RWPE2 (cell line): ENCODE results near the gene HOXC11.

Experiments
- ATAC-seq: fragments of 200-7000 bp; cut with Tn5 transposase; 3 replicates; pipeline ENCODE4 v1.9.1; 2021; ENCODE audit warnings: low read depth
- DNase-seq: peaks from one replicate; pipeline ENCODE4 v3.0.0-alpha.2; 2020; ENCODE audit warnings: low spot score
- H3K27ac ChIP-seq: fragments of 450-650 bp; 2 replicates; pipeline ENCODE4 v1.5.1; 2017; ENCODE audit warnings: mild to moderate bottlenecking; ENCODE audit not compliant: poor library complexity, severe bottlenecking
- H3K27me3 ChIP-seq: fragments of 250-450 bp; sonication (Bioruptor Pico); 2 replicates; pipeline ENCODE4 v1.5.1; 2021; ENCODE audit warnings: mild to moderate bottlenecking, moderate library complexity; ENCODE audit not compliant: insufficient read depth, poor library complexity, severe bottlenecking
- H3K36me3 ChIP-seq: fragments of 250-450 bp; sonication (Bioruptor Pico); 2 replicates; pipeline ENCODE4 v1.5.1; 2020; ENCODE audit warnings: low read depth, mild to moderate bottlenecking, moderate library complexity
- H3K4me1 ChIP-seq: fragments of 250-450 bp; sonication (Bioruptor Pico); 2 replicates; pipeline ENCODE4 v1.5.1; 2021; ENCODE audit warnings: mild to moderate bottlenecking, moderate library complexity; ENCODE audit not compliant: insufficient read depth, poor library complexity, severe bottlenecking
- H3K4me3 ChIP-seq: fragments of 250-450 bp; sonication (Bioruptor Pico); 2 replicates; pipeline ENCODE4 v1.5.1; 2021; ENCODE audit warnings: mild to moderate bottlenecking, moderate library complexity; ENCODE audit not compliant: severe bottlenecking
- H3K9me3 ChIP-seq: fragments of 250-450 bp; sonication (Bioruptor Pico); 2 replicates; pipeline ENCODE4 v1.5.1; 2021; ENCODE audit warnings: mild to moderate bottlenecking, moderate library complexity; ENCODE audit not compliant: severe bottlenecking
- CTCF ChIP-seq: fragments of 450-650 bp; IDR thresholded peaks from one replicate; pipeline ENCODE4 v1.5.1; 2017; ENCODE audit warnings: mild to moderate bottlenecking, moderate library complexity; ENCODE audit not compliant: poor library complexity, severe bottlenecking

The HOXC11 gene

GRCh38 chr12:53942467-53942997 is 30.4 kb upstream of the HOXC11 start:
- H3K36me3 ChIP-seq = no peaks in the 10 kb centered on the region
- no peak overlapping the region for H3K4me3 ChIP-seq
- no peak for ATAC-seq
- no peak overlapping the region for H3K27ac ChIP-seq
- H3K4me1 ChIP-seq = no peaks in the 10 kb centered on the region
- no peak for DNase-seq
- H3K27me3 ChIP-seq = peaks cover 63% of the 10 kb centered on the region
- no peaks in the 10 kb centered on the region for H3K9me3 ChIP-seq
- no peak for TF ChIP-seq CTCF

- Histone ChIP-seq H3K4me3 (no peak overlapping the region), H3K9me3 (no peaks in the 10 kb centered on the region), H3K27me3 (peaks cover 60% of the 10 kb centered on the region), H3K27ac (no peak overlapping the region), H3K4me1 (no peaks in the 10 kb centered on the region), H3K36me3 (no peaks in the 10 kb centered on the region)
- TF ChIP-seq CTCF = no peak
- DNase-seq (no peak), ATAC-seq (no peak)
Measured at GRCh38 chr12:53944209-53944608, 28.7 kb upstream of the HOXC11 start.

GRCh38 chr12:53944907-53945847 is 27.7 kb upstream of the HOXC11 start:
- no peaks in the 10 kb centered on the region for H3K9me3 ChIP-seq
- no peak overlapping the region for H3K27ac ChIP-seq
- ATAC-seq (no peak), DNase-seq (no peak)
- no peak for TF ChIP-seq CTCF
- H3K27me3 ChIP-seq = peaks cover 64% of the 10 kb centered on the region
- H3K4me1 ChIP-seq = no peaks in the 10 kb centered on the region
- no peaks in the 10 kb centered on the region for H3K36me3 ChIP-seq
- H3K4me3 ChIP-seq = no peak overlapping the region

DNA sequence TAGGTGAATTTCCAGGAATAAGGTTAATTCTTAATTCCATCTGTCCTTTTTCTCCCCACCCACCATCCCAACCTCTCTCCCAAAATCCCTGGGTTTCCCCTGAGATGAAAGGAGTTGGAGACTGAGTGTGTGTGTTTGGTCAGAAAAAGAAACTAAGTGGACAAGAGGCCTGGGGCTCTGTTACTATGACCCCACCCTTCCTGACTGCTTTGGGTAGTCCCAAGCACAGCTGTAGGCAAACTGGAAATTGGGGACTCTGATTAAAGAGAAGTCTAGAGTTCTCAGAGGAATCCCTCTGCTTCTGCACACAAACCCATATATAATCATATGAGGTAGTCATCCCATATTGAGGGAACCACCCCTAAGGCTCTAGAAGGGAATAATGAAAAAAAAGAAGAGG is 25.2 kb upstream of the HOXC11 start:
- no peak for ATAC-seq
- no peak for DNase-seq
- no peaks in the 10 kb centered on the region for H3K9me3 ChIP-seq
- TF ChIP-seq CTCF = no peak
- H3K4me3 ChIP-seq = no peak overlapping the region
- H3K4me1 ChIP-seq = no peaks in the 10 kb centered on the region
- H3K27ac ChIP-seq = no peak overlapping the region
- peaks cover 78% of the 10 kb centered on the region for H3K27me3 ChIP-seq
- H3K36me3 ChIP-seq = no peaks in the 10 kb centered on the region
